WERI-Rb-1 (cell line): Measurements from ENCODE around the gene COMP.

Experiments used
- DNase-seq: peaks from one replicate; pipeline ENCODE4 v3.0.0-alpha.2; 2020
- H3K27ac ChIP-seq: fragments of 250-450 bp; sonication (Bioruptor Pico); 2 replicates; pipeline ENCODE4 v1.5.1; 2020; ENCODE audit warnings: mild to moderate bottlenecking, moderate library complexity
- H3K27me3 ChIP-seq: fragments of 250-450 bp; sonication (Bioruptor Pico); 2 replicates; pipeline ENCODE4 v1.5.1; 2021; ENCODE audit warnings: mild to moderate bottlenecking, low read depth, moderate library complexity; ENCODE audit not compliant: insufficient read depth, severe bottlenecking
- H3K36me3 ChIP-seq: fragments of 250-450 bp; sonication (Bioruptor Pico); 2 replicates; pipeline ENCODE4 v1.5.1; 2020; ENCODE audit warnings: mild to moderate bottlenecking, moderate library complexity
- H3K4me3 ChIP-seq: 2 replicates; pipeline ENCODE4 v1.5.1; 2011; ENCODE audit warnings: low read depth, mild to moderate bottlenecking, control low read depth, low read length
- H3K9me3 ChIP-seq: fragments of 250-450 bp; sonication (Bioruptor Pico); 2 replicates; pipeline ENCODE4 v1.5.1; 2021; ENCODE audit warnings: mild to moderate bottlenecking, moderate library complexity; ENCODE audit not compliant: severe bottlenecking
- CTCF ChIP-seq: IDR thresholded peaks from 2 replicates; pipeline ENCODE4 v1.5.1; 2011; ENCODE audit warnings: low read depth, mild to moderate bottlenecking, control low read depth, inconsistent platforms, low read length

COMP gene

GRCh38 chr19:18746401-18747325 is 44.4 kb downstream of the COMP start:
- no peaks in the 10 kb centered on the region for H3K27me3 ChIP-seq
- no peak overlapping the region for H3K4me3 ChIP-seq
- H3K9me3 ChIP-seq: no peaks in the 10 kb centered on the region
- DNase-seq: no peak
- H3K27ac ChIP-seq: no peak overlapping the region; the same call in 1 of the 2 replicates
- no peak for TF ChIP-seq CTCF
- peaks cover 25% of the 10 kb centered on the region for H3K36me3 ChIP-seq

- Histone ChIP-seq H3K9me3 (no peaks in the 10 kb centered on the region), H3K36me3 (peaks cover 21% of the 10 kb centered on the region), H3K27me3 (no peaks in the 10 kb centered on the region), H3K4me3 (no peak overlapping the region), H3K27ac (0 out of 2 replicates have a peak overlapping the region, but pooled peaks have one; percentile 24)
- no peak for TF ChIP-seq CTCF
- DNase-seq: no peak
Observed at GRCh38 chr19:18745931-18746330, 45.2 kb downstream of the COMP start.

- Histone ChIP-seq H3K4me3 (no peak overlapping the region), H3K27ac (peak overlapping the region; percentile 24), H3K9me3 (no peaks in the 10 kb centered on the region), H3K36me3 (peaks cover 14% of the 10 kb centered on the region), H3K27me3 (no peaks in the 10 kb centered on the region)
- DNase-seq: no peak
- no peak for TF ChIP-seq CTCF
Observed at GRCh38 chr19:18745012-18745735, 45.9 kb downstream of the COMP start.

GRCh38 chr19:18743784-18744418 is 47.2 kb downstream of the COMP start:
- no peaks in the 10 kb centered on the region for H3K27me3 ChIP-seq
- peak overlapping the region; percentile 73 for H3K27ac ChIP-seq
- H3K36me3 ChIP-seq: peaks cover 7% of the 10 kb centered on the region
- no peaks in the 10 kb centered on the region for H3K9me3 ChIP-seq
- no peak for DNase-seq
- no peak overlapping the region for H3K4me3 ChIP-seq
- TF ChIP-seq CTCF: no peak

GRCh38 chr19:18742838-18743783 is 48.0 kb downstream of the COMP start:
- peak; percentile 75 for DNase-seq
- TF ChIP-seq CTCF: no peak
- peak overlapping the region; percentile 73 for H3K27ac ChIP-seq
- no peak overlapping the region for H3K4me3 ChIP-seq
- peaks cover 7% of the 10 kb centered on the region for H3K36me3 ChIP-seq
- no peaks in the 10 kb centered on the region for H3K27me3 ChIP-seq
- H3K9me3 ChIP-seq: no peaks in the 10 kb centered on the region
